ENCODE measurements around the gene CCNY.

Gene CCNY

GRCh38 chr10:35563261-35563891, 227.1 kb downstream of the CCNY start:
- no peak overlapping the region for H3K27ac ChIP-seq
- no peak overlapping the region for H3K4me3 ChIP-seq

GRCh38 chr10:35564341-35564968, 228.1 kb downstream of the CCNY start:
- Histone ChIP-seq H3K4me3 (no peak overlapping the region), H3K27ac (peak overlapping the region in 10 of 21 experiments; percentile 1 to 53 (median 18))

GRCh38 chr10:35565602-35566081, 229.3 kb downstream of the CCNY start:
- peak overlapping the region in 1 of 21 experiments; percentile 33 for H3K27ac ChIP-seq
- H3K4me3 ChIP-seq, result no peak overlapping the region

- Histone ChIP-seq H3K4me3 (no peak overlapping the region), H3K27ac (no peak overlapping the region)
Measured at GRCh38 chr10:35567951-35568350, 231.6 kb downstream of the CCNY start.

- no peak overlapping the region for H3K4me3 ChIP-seq
- H3K27ac ChIP-seq, result no peak overlapping the region
Measured at GRCh38 chr10:35568483-35569015, 232.2 kb downstream of the CCNY start.

- H3K4me3 ChIP-seq, result no peak overlapping the region
- no peak overlapping the region for H3K27ac ChIP-seq
Measured at GRCh38 chr10:35569111-35569707, 232.9 kb downstream of the CCNY start.

- H3K27ac ChIP-seq, result no peak overlapping the region
Measured at GRCh38 chr10:35569836-35570235, 233.5 kb downstream of the CCNY start.

GRCh38 chr10:35570397-35570796, 234.1 kb downstream of the CCNY start:
- no peak overlapping the region for H3K27ac ChIP-seq

More at GRCh38 chr10:35569836-35570235, 233.5 kb downstream of the CCNY start:
- no peak overlapping the region for H3K4me3 ChIP-seq

GRCh38 chr10:35572583-35572982, 236.3 kb downstream of the CCNY start:
- no peak overlapping the region for H3K27ac ChIP-seq
- H3K4me3 ChIP-seq, result no peak overlapping the region

More at GRCh38 chr10:35570397-35570796, 234.1 kb downstream of the CCNY start:
- no peak overlapping the region for H3K4me3 ChIP-seq

GRCh38 chr10:35573796-35574195, 237.5 kb downstream of the CCNY start:
- H3K27ac ChIP-seq, result no peak overlapping the region
- no peak overlapping the region for H3K4me3 ChIP-seq

- H3K4me3 ChIP-seq, result no peak overlapping the region
Measured at GRCh38 chr10:35574924-35575352, 238.6 kb downstream of the CCNY start.

GRCh38 chr10:35575640-35576039, 239.3 kb downstream of the CCNY start:
- Histone ChIP-seq H3K27ac (no peak overlapping the region), H3K4me3 (no peak overlapping the region)

More at GRCh38 chr10:35574924-35575352, 238.6 kb downstream of the CCNY start:
- H3K27ac ChIP-seq, result no peak overlapping the region

GRCh38 chr10:35576730-35577129, 240.4 kb downstream of the CCNY start:
- no peak overlapping the region for H3K4me3 ChIP-seq
- H3K27ac ChIP-seq, result no peak overlapping the region

GRCh38 chr10:35577926-35578617, 241.8 kb downstream of the CCNY start:
- peak overlapping the region in 2 of 21 experiments; percentile 11 to 30 for H3K27ac ChIP-seq
- no peak overlapping the region for H3K4me3 ChIP-seq

GRCh38 chr10:35578618-35578956, 242.3 kb downstream of the CCNY start:
- H3K27ac ChIP-seq, result no peak overlapping the region
- H3K4me3 ChIP-seq, result no peak overlapping the region

GRCh38 chr10:35579116-35579515, 242.8 kb downstream of the CCNY start:
- Histone ChIP-seq H3K27ac (no peak overlapping the region), H3K4me3 (no peak overlapping the region)

GRCh38 chr10:35579726-35580422, 243.6 kb downstream of the CCNY start:
- Histone ChIP-seq H3K4me3 (no peak overlapping the region), H3K27ac (no peak overlapping the region)

- Histone ChIP-seq H3K27ac (no peak overlapping the region), H3K4me3 (no peak overlapping the region)
Measured at GRCh38 chr10:35580423-35580770, 244.1 kb downstream of the CCNY start.

GRCh38 chr10:35581655-35582054, 245.3 kb downstream of the CCNY start:
- Histone ChIP-seq H3K4me3 (no peak overlapping the region), H3K27ac (no peak overlapping the region)

GRCh38 chr10:35584946-35585345, 248.6 kb downstream of the CCNY start:
- Histone ChIP-seq H3K27ac (no peak overlapping the region), H3K4me3 (no peak overlapping the region)

All from skin epidermis (tissue), 12 donors.